ENCODE results near the gene PRELP. TPM values are rescaled to one million over a fixed set of nuclear protein-coding genes. Genes with fewer than 3 reads are reported as not detected.

The PRELP gene
- total and polyA plus RNA-seq, 2 of the 8 experiments (the other 6 are each of a cell fraction or from before 2014, with no cell fraction given), result 0.13 to 0.23 TPM

GRCh38 chr1:203473281-203473680 lies 2.3 kb upstream of the PRELP start (continued):
- TF ChIP-seq, protein P1, sequence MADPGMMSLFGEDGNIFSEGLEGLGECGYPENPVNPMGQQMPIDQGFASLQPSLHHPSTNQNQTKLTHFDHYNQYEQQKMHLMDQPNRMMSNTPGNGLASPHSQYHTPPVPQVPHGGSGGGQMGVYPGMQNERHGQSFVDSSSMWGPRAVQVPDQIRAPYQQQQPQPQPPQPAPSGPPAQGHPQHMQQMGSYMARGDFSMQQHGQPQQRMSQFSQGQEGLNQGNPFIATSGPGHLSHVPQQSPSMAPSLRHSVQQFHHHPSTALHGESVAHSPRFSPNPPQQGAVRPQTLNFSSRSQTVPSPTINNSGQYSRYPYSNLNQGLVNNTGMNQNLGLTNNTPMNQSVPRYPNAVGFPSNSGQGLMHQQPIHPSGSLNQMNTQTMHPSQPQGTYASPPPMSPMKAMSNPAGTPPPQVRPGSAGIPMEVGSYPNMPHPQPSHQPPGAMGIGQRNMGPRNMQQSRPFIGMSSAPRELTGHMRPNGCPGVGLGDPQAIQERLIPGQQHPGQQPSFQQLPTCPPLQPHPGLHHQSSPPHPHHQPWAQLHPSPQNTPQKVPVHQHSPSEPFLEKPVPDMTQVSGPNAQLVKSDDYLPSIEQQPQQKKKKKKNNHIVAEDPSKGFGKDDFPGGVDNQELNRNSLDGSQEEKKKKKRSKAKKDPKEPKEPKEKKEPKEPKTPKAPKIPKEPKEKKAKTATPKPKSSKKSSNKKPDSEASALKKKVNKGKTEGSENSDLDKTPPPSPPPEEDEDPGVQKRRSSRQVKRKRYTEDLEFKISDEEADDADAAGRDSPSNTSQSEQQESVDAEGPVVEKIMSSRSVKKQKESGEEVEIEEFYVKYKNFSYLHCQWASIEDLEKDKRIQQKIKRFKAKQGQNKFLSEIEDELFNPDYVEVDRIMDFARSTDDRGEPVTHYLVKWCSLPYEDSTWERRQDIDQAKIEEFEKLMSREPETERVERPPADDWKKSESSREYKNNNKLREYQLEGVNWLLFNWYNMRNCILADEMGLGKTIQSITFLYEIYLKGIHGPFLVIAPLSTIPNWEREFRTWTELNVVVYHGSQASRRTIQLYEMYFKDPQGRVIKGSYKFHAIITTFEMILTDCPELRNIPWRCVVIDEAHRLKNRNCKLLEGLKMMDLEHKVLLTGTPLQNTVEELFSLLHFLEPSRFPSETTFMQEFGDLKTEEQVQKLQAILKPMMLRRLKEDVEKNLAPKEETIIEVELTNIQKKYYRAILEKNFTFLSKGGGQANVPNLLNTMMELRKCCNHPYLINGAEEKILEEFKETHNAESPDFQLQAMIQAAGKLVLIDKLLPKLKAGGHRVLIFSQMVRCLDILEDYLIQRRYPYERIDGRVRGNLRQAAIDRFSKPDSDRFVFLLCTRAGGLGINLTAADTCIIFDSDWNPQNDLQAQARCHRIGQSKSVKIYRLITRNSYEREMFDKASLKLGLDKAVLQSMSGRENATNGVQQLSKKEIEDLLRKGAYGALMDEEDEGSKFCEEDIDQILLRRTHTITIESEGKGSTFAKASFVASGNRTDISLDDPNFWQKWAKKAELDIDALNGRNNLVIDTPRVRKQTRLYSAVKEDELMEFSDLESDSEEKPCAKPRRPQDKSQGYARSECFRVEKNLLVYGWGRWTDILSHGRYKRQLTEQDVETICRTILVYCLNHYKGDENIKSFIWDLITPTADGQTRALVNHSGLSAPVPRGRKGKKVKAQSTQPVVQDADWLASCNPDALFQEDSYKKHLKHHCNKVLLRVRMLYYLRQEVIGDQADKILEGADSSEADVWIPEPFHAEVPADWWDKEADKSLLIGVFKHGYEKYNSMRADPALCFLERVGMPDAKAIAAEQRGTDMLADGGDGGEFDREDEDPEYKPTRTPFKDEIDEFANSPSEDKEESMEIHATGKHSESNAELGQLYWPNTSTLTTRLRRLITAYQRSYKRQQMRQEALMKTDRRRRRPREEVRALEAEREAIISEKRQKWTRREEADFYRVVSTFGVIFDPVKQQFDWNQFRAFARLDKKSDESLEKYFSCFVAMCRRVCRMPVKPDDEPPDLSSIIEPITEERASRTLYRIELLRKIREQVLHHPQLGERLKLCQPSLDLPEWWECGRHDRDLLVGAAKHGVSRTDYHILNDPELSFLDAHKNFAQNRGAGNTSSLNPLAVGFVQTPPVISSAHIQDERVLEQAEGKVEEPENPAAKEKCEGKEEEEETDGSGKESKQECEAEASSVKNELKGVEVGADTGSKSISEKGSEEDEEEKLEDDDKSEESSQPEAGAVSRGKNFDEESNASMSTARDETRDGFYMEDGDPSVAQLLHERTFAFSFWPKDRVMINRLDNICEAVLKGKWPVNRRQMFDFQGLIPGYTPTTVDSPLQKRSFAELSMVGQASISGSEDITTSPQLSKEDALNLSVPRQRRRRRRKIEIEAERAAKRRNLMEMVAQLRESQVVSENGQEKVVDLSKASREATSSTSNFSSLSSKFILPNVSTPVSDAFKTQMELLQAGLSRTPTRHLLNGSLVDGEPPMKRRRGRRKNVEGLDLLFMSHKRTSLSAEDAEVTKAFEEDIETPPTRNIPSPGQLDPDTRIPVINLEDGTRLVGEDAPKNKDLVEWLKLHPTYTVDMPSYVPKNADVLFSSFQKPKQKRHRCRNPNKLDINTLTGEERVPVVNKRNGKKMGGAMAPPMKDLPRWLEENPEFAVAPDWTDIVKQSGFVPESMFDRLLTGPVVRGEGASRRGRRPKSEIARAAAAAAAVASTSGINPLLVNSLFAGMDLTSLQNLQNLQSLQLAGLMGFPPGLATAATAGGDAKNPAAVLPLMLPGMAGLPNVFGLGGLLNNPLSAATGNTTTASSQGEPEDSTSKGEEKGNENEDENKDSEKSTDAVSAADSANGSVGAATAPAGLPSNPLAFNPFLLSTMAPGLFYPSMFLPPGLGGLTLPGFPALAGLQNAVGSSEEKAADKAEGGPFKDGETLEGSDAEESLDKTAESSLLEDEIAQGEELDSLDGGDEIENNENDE (IDR thresholded peaks at IDR 0.05; ENCODE audit: insufficient replicate concordance, low read length), result no peak
- TF ChIP-seq HDAC6 (IDR thresholded peaks at IDR 0.05; ENCODE audit: low read depth, low read length) (no peak), BCL11A (IDR thresholded peaks at IDR 0.05; ENCODE audit: low read depth in 2 of 2, low read length in 2 of 2) (no peak), KDM5A (IDR thresholded peaks at IDR 0.05; ENCODE audit: low read length) (no peak), GABPA (IDR thresholded peaks at IDR 0.05; ENCODE audit: borderline replicate concordance, insufficient read depth, low read length) (no peak), RBBP5 (IDR thresholded peaks at IDR 0.05; ENCODE audit: borderline replicate concordance, low read depth, low read length) (no peak), RNF2 (IDR thresholded peaks at IDR 0.05; ENCODE audit: borderline replicate concordance, low read depth, low read length, missing control alignments, poor library complexity, severe bottlenecking) (no peak), USF2 (IDR thresholded peaks at IDR 0.05; ENCODE audit: low read length) (no peak)
